HK-2 (cell line): ENCODE measurements around the gene ARHGAP29.
A peak's percentile ranks its signal among the peaks of the same experiment; 100 is the strongest.
"Not testable (repeated sequence)": the region's sequence is repeated elsewhere in the genome, so short reads cannot be mapped to it uniquely, and the experiment has no call there.

ENCODE experiments used
- DNase-seq: peaks from one replicate; pipeline ENCODE4 v3.0.0-alpha.2; 2018; ENCODE audit not compliant: unreplicated experiment

ARHGAP29 gene

GRCh38 chr1:94165843-94166242, 71.5 kb downstream of the ARHGAP29 start:
- no peak for DNase-seq

- DNase-seq, result not testable (repeated sequence)
These were observed 72.5 kb downstream of the ARHGAP29 start for GRCh38 chr1:94164885-94165284.

- DNase-seq, result not testable (repeated sequence)
These were observed 73.3 kb downstream of the ARHGAP29 start for GRCh38 chr1:94164121-94164520.

- not testable (repeated sequence) for DNase-seq
These were observed 74.1 kb downstream of the ARHGAP29 start for GRCh38 chr1:94163249-94163648.

- no peak for DNase-seq
These were observed 76.6 kb downstream of the ARHGAP29 start for GRCh38 chr1:94160811-94161210.

- no peak for DNase-seq
These were observed 81.2 kb downstream of the ARHGAP29 start for GRCh38 chr1:94156096-94156625.

- no peak for DNase-seq
These were observed 82.4 kb downstream of the ARHGAP29 start for GRCh38 chr1:94154989-94155388.

GRCh38 chr1:94153133-94153532, 84.3 kb downstream of the ARHGAP29 start:
- DNase-seq, result no peak

- DNase-seq, result not testable (repeated sequence)
These were observed 88.2 kb downstream of the ARHGAP29 start for GRCh38 chr1:94149166-94149565.

GRCh38 chr1:94146273-94146672, 91.1 kb downstream of the ARHGAP29 start:
- no peak for DNase-seq

- DNase-seq, result no peak
These were observed 92.5 kb downstream of the ARHGAP29 start for GRCh38 chr1:94144836-94145235.

- DNase-seq, result no peak
These were observed 93.6 kb downstream of the ARHGAP29 start for GRCh38 chr1:94143809-94144176.

- DNase-seq, result no peak
These were observed 94.1 kb downstream of the ARHGAP29 start for GRCh38 chr1:94143173-94143808.

GRCh38 chr1:94142583-94142982, 94.8 kb downstream of the ARHGAP29 start:
- no peak for DNase-seq

GRCh38 chr1:94142022-94142421, 95.4 kb downstream of the ARHGAP29 start:
- DNase-seq, result no peak

- no peak for DNase-seq
These were observed 105.3 kb downstream of the ARHGAP29 start for GRCh38 chr1:94132111-94132510.

- peak; percentile 31 for DNase-seq
These were observed 106.4 kb downstream of the ARHGAP29 start for GRCh38 chr1:94130851-94131595.

- DNase-seq, result no peak
These were observed 110.7 kb downstream of the ARHGAP29 start for GRCh38 chr1:94126651-94127050.

GRCh38 chr1:94125551-94126514, 111.6 kb downstream of the ARHGAP29 start:
- no peak for DNase-seq

GRCh38 chr1:94124538-94124937, 112.8 kb downstream of the ARHGAP29 start:
- DNase-seq, result no peak

GRCh38 chr1:94122201-94122970, 115.0 kb downstream of the ARHGAP29 start:
- no peak for DNase-seq
